Psoas muscle (tissue), 8 donors: ENCODE data around the gene HOXD8. TPM values are rescaled to one million over a fixed set of nuclear protein-coding genes. Genes with fewer than 3 reads are reported as not detected.

Source experiments
- ATAC-seq, 4 donors: fragments of 200-7000 bp; cut with Tn5 transposase; one replicate each; pipeline ENCODE4 v1.9.1; 2020; ENCODE audit warnings: moderate library complexity in 3 of 4, mild to moderate bottlenecking in 2 of 4
- DNase-seq, 2 donors: peaks; one replicate each; pipeline ENCODE4 v3.0.0-alpha.2; 2020
- H3K27ac ChIP-seq: fragments of 200-600 bp; one replicate; pipeline ENCODE4 v1.8.0; 2022
- H3K27me3 ChIP-seq, 3 donors: fragments of 200-600 bp in 1 of 3; one replicate each; pipeline versions ENCODE4 v1.6.1 to v1.8.0; 2013 to 2022; ENCODE audit warnings: low read length in 2 of 3, mild to moderate bottlenecking in 2 of 3, moderate library complexity in 1 of 3; ENCODE audit not compliant: insufficient read depth in 3 of 3
- H3K36me3 ChIP-seq, 2 donors: fragments of 200-600 bp in 1 of 2; one replicate each; pipeline versions ENCODE4 v1.6.1 to v1.8.0; 2013 to 2022; ENCODE audit warnings: low read depth in 1 of 2, mild to moderate bottlenecking in 1 of 2, moderate library complexity in 1 of 2; ENCODE audit not compliant: insufficient read depth in 1 of 2
- H3K4me1 ChIP-seq: fragments of 200-600 bp; one replicate; pipeline ENCODE4 v1.8.0; 2022
- H3K4me3 ChIP-seq: fragments of 200-600 bp; one replicate; pipeline ENCODE4 v1.8.0; 2022; ENCODE audit warnings: mild to moderate bottlenecking
- H3K9me3 ChIP-seq: fragments of 200-600 bp; one replicate; pipeline ENCODE4 v1.8.0; 2022
- CTCF ChIP-seq: fragments of 200-600 bp; IDR thresholded peaks from one replicate; pipeline ENCODE4 v1.8.0; 2022; ENCODE audit warnings: antibody characterized with exemption
- WGBS, 3 donors: extraction: QIAGEN DNeasy Blood & Tissue Kit; methylation state at CpG; one replicate each; pipeline versions ENCODE4 v1.1.6 to v1.1.7; 2013; 5-methylcytosine and 5-hydroxymethylcytosine counted together
- intact Hi-C, 2 donors: fragments of 100-400 bp; cut with DNase I; formaldehyde crosslinking; loops; one replicate each; pipeline versions ENCODE4 v1.11.0 to v1.14.2; 2022
- polyA plus RNA-seq, 3 donors: library from polyadenylated mRNA; stranded (reverse); fragments of 200-250 nt; gene quantifications; one replicate each; pipeline ENCODE4 v1.2.3, GENCODE V29; 2013
- total RNA-seq, 4 donors: library from RNA; stranded (reverse); fragmentation: NEBNext Ultra II Directional in 2 of 4; extraction: Animal tissue kit (Norgen Biotek cat#: 25700) in 2 of 4; gene quantifications; one replicate each; pipeline versions ENCODE4 v1.2.1 to v1.2.4, GENCODE V29; 2021 to 2023
- donor health status: healthy with polysubstance abuse.
- donor health status: DM: no; HTN: no; CAD: no; lungs with moderate emphysema.
- donor health status: Bipolar disorder and iron deficiency.
- donor health status: healthy.
- donor health status: DM: yes; HTN: yes; CAD: no.
- donor health status: DM: no; HTN: no; CAD: no.
- donor health status: DM: no; HTN: no; CAD: no.
- donor health status: DM: yes; HTN: yes; CAD: no.

The HOXD8 gene
- total and polyA plus RNA-seq, 7 donors = 3.3 to 52.5 (median 12.9) TPM

DNA sequence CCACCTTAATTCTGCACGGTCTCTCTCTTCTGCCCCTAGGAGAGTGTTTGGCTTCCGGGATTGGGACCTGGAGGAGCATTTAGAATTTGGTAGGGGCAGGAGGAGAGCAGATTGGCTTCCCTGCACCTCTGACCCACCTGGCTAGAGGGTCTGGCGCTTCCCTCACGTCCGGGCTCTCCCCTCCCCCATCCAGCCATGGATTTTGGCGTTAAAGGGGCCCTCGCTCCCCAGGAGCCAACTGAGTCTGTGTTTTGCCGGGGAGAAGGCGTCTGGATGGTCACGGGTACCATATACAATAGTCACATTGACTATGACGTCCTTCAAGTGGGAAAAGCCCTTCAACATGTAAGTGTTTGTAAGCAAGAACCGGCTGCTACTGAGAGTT lies 34.2 kb downstream of the HOXD8 start:
- H3K27ac ChIP-seq = no peak overlapping the region
- intact Hi-C loops = no loop called here
- ATAC-seq = no peak
- 71 to 80% (median 73%) methylated on average over 12 of the region's 12 CpGs for WGBS, 3 donors
- peaks cover 0 to 7% (median 2%) of the 10 kb centered on the region in 3 donors for H3K27me3 ChIP-seq
- no peaks in the 10 kb centered on the region for H3K36me3 ChIP-seq
- no peak for DNase-seq
- no peak for TF ChIP-seq CTCF
- H3K4me1 ChIP-seq = no peaks in the 10 kb centered on the region
- H3K9me3 ChIP-seq = no peaks in the 10 kb centered on the region
- no peak overlapping the region for H3K4me3 ChIP-seq

DNA sequence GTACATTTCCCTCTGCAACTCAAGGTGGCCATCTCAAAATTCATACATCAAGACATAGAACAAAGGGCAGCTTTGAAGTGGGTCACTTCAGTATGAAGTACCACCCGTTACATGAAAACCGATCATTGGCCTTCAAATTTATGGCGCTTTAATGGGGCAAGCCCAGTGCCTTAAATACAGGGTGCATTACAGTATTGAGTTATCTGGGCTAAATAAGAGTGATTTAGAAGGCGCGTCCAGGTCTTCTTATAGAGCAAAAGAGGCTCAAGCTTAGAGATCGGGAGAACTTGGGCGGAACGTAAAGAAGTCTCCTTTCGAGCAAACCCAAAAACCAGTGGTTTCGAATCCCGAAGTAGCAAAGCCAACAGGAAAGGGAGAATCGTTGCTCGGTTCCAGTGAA lies 34.7 kb downstream of the HOXD8 start:
- WGBS, 3 donors = 75% methylated on average over 13 of the region's 13 CpGs
- TF ChIP-seq CTCF = no peak
- ATAC-seq = no peak

GRCh38 chr2:176164611-176165369 lies 35.3 kb downstream of the HOXD8 start:
- no peak for DNase-seq
- H3K36me3 ChIP-seq = no peaks in the 10 kb centered on the region
- no peak overlapping the region for H3K4me3 ChIP-seq
- H3K9me3 ChIP-seq = no peaks in the 10 kb centered on the region
- no peak for ATAC-seq
- intact Hi-C loops = no loop called here
- H3K27ac ChIP-seq = no peak overlapping the region
- H3K4me1 ChIP-seq = no peaks in the 10 kb centered on the region
- TF ChIP-seq CTCF = no peak
- 47 to 50% (median 48%) methylated on average over 52 of the region's 52 CpGs for WGBS, 3 donors
- H3K27me3 ChIP-seq = peaks cover 0 to 7% (median 2%) of the 10 kb centered on the region in 3 donors

More for the DNA sequence above, 34.7 kb downstream of the HOXD8 start:
- no peak for DNase-seq
- Histone ChIP-seq H3K27ac (no peak overlapping the region), H3K36me3 (no peaks in the 10 kb centered on the region), H3K4me3 (no peak overlapping the region), H3K9me3 (no peaks in the 10 kb centered on the region), H3K27me3 (peaks cover 0 to 7% (median 2%) of the 10 kb centered on the region in 3 donors), H3K4me1 (no peaks in the 10 kb centered on the region)
- intact Hi-C loops = no loop called here

DNA sequence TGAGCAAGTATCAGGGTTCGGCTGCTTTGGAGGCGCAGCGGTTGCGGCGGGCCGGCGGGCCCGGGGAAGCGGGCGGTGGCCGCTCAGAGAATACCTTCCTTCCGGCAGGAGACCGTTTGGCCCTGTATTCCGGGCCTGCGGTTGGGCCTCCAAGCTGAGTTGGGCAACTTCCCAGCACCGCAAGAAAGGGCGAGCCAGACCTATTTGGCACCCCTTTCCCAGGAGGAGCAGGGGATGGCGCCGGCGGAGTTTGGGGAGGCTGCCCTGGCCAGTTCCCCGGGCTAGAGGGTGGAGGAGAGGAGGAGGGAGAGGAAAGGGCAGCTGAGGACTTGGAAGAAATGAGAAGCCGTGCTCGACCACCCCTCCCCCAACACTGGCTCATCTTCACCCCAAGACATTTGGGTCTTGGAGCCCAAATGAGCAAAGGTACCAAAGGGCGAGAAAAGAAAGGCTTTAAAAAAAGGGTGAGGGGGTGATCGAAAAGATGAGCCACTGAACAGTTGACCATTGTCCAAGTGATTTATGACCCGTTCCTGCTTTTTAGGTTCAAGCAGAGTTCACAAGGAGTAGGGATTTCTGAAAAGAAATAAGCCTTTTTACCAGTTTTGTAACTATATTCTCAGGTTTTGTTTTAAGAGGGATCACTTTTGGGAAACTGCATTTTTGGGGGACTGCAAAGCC lies 36.0 kb downstream of the HOXD8 start:
- H3K27ac ChIP-seq = no peak overlapping the region
- H3K36me3 ChIP-seq = no peaks in the 10 kb centered on the region
- no peak for DNase-seq
- no peaks in the 10 kb centered on the region for H3K9me3 ChIP-seq
- intact Hi-C loops = no loop called here
- no peak for ATAC-seq
- H3K27me3 ChIP-seq = peaks cover 0 to 7% (median 2%) of the 10 kb centered on the region in 3 donors
- 57 to 61% (median 61%) methylated on average over 26 of the region's 26 CpGs for WGBS, 3 donors
- no peaks in the 10 kb centered on the region for H3K4me1 ChIP-seq
- H3K4me3 ChIP-seq = no peak overlapping the region
- no peak for TF ChIP-seq CTCF
